Umbilical cord (tissue), 2 donors: ENCODE measurements around the gene MAN2A1. TPM values are rescaled to one million over a fixed set of nuclear protein-coding genes. Genes with fewer than 3 reads are reported as not detected.
"Not testable (repeated sequence)": the region's sequence is repeated elsewhere in the genome, so short reads cannot be mapped to it uniquely, and the experiment has no call there.

Source experiments
- DNase-seq: peaks from one replicate; pipeline ENCODE4 v3.0.0-alpha.2; 2015; ENCODE audit warnings: low spot score
- total RNA-seq: library from RNA; depleted of rRNA; stranded (reverse); fragments of >200 nt; gene quantifications from one replicate; pipeline ENCODE4 v1.2.3, GENCODE V29; 2014; ENCODE audit warnings: low replicate concordance; ENCODE audit not compliant: insufficient read depth

MAN2A1 gene
- total RNA-seq, 1 donor from 2014 or later, result 69.8 TPM

- DNase-seq, result no peak
Observed at GRCh38 chr5:109866051-109866450, 176.3 kb downstream of the MAN2A1 start.

- no peak for DNase-seq
Observed at GRCh38 chr5:109868737-109869136, 179.0 kb downstream of the MAN2A1 start.

GRCh38 chr5:109873687-109874086 is 184.0 kb downstream of the MAN2A1 start:
- DNase-seq, result no peak

GRCh38 chr5:109874108-109874507 is 184.4 kb downstream of the MAN2A1 start:
- DNase-seq, result no peak

GRCh38 chr5:109876030-109876725 is 186.5 kb downstream of the MAN2A1 start:
- peak; percentile 73 for DNase-seq

GRCh38 chr5:109876941-109877669 is 187.4 kb downstream of the MAN2A1 start:
- DNase-seq, result no peak

GRCh38 chr5:109877670-109878045 is 187.9 kb downstream of the MAN2A1 start:
- no peak for DNase-seq

- DNase-seq, result no peak
Observed at GRCh38 chr5:109878887-109879286, 189.2 kb downstream of the MAN2A1 start.

- no peak for DNase-seq
Observed at GRCh38 chr5:109880907-109881685, 191.4 kb downstream of the MAN2A1 start.

- DNase-seq, result no peak
Observed at GRCh38 chr5:109882546-109882945, 192.8 kb downstream of the MAN2A1 start.

GRCh38 chr5:109884676-109885075 is 194.9 kb downstream of the MAN2A1 start:
- DNase-seq, result no peak

- DNase-seq, result no peak
Observed at GRCh38 chr5:109885205-109885604, 195.5 kb downstream of the MAN2A1 start.

- no peak for DNase-seq
Observed at GRCh38 chr5:109888989-109889388, 199.3 kb downstream of the MAN2A1 start.

- not testable (repeated sequence) for DNase-seq
Observed at GRCh38 chr5:109893271-109893670, 203.5 kb downstream of the MAN2A1 start.

GRCh38 chr5:109898269-109899162 is 208.8 kb downstream of the MAN2A1 start:
- DNase-seq, result peak; percentile 90

GRCh38 chr5:109899163-109899535 is 209.4 kb downstream of the MAN2A1 start:
- no peak for DNase-seq

- no peak for DNase-seq
Observed at GRCh38 chr5:109900461-109900860, 210.7 kb downstream of the MAN2A1 start.

- no peak for DNase-seq
Observed at GRCh38 chr5:109900911-109901627, 211.3 kb downstream of the MAN2A1 start.

GRCh38 chr5:109901628-109901981 is 211.9 kb downstream of the MAN2A1 start:
- DNase-seq, result no peak

- no peak for DNase-seq
Observed at GRCh38 chr5:109903061-109903460, 213.3 kb downstream of the MAN2A1 start.

GRCh38 chr5:109905906-109906305 is 216.2 kb downstream of the MAN2A1 start:
- no peak for DNase-seq
